Measurements from ENCODE around the gene DDIT3. TPM values are rescaled to one million over a fixed set of nuclear protein-coding genes. Genes with fewer than 3 reads are reported as not detected.

DDIT3 gene
- total and polyA plus RNA-seq, 2 of the 13 experiments (the other 11 are each of a cell fraction or from before 2014, with no cell fraction given), result 27.5 to 48.7 TPM

GRCh38 chr12:57569858-57570257 lies 49.5 kb upstream of the DDIT3 start:
- no peaks in the 10 kb centered on the region for H3K79me2 ChIP-seq (ENCODE audit: insufficient read depth, low read length)
- intact Hi-C loops (cut with micrococcal nuclease; ENCODE audit: unreplicated experiment) (no loop called here), in situ Hi-C loops (cut with HindIII; ENCODE audit: extremely low pct_ligation_motif_present, low pct_unique_long_range_greater_than_20kb) (no loop called here)
- no peak overlapping the region for H3K9ac ChIP-seq (ENCODE audit: insufficient read depth, low read depth, low read length)
- no peak for ATAC-seq
- POLR2A ChIA-PET, result no interaction called here
- H2AFZ ChIP-seq (ENCODE audit: low read length), result no peak overlapping the region
- CTCF ChIA-PET (ENCODE audit: low intra/inter-chr PET ratio, low total read pairs), result no interaction called here
- H4K20me1 ChIP-seq (ENCODE audit: insufficient read depth, low read length), result no peaks in the 10 kb centered on the region
- no peaks in the 10 kb centered on the region for H3K27me3 ChIP-seq (ENCODE audit: control insufficient read depth in 1 of 2, insufficient read depth in 2 of 2, low read length in 2 of 2)
- H3K27ac ChIP-seq (ENCODE audit: extremely low read length, insufficient read depth, low read length), result no peak overlapping the region
- BruUV-seq (replicated peaks), result no TSS peak
- no peak overlapping the region for H3K4me2 ChIP-seq (ENCODE audit: low read depth, low read length)
- 86% methylated on average over 18 of the region's 18 CpGs for WGBS (ENCODE audit: low lambda C conversion rate)
- H3K36me3 ChIP-seq (replicated peaks in 1 of 2; ENCODE audit: control insufficient read depth in 1 of 2, insufficient read depth in 2 of 2, low read length in 2 of 2), result no peaks in the 10 kb centered on the region; a peak in 1 of 5 replicates
- no peak for FAIRE-seq
- TF ChIP-seq BORCS8-MEF2B (CRISPR knock-in tag; IDR thresholded peaks at IDR 0.05) (no peak), MXD1 (CRISPR knock-in tag; IDR thresholded peaks at IDR 0.05) (no peak), ZC3H4 (CRISPR knock-in tag; IDR thresholded peaks at IDR 0.05; ENCODE audit: borderline replicate concordance) (no peak), ZNF670 (CRISPR knock-in tag; IDR thresholded peaks at IDR 0.05; ENCODE audit: borderline replicate concordance) (no peak), POGZ (CRISPR knock-in tag; IDR thresholded peaks at IDR 0.05) (no peak), NCOR1 (IDR thresholded peaks at IDR 0.05; ENCODE audit: borderline replicate concordance, low read length) (no peak), ZNF816 (CRISPR knock-in tag; IDR thresholded peaks at IDR 0.05; ENCODE audit: borderline replicate concordance) (no peak), TRAFD1 (CRISPR knock-in tag; IDR thresholded peaks at IDR 0.05; ENCODE audit: borderline replicate concordance) (no peak), ZZZ3 (CRISPR knock-in tag; IDR thresholded peaks at IDR 0.05; ENCODE audit: borderline replicate concordance) (no peak), KLF15 (CRISPR knock-in tag; IDR thresholded peaks at IDR 0.05; ENCODE audit: borderline replicate concordance) (no peak), RARG (CRISPR knock-in tag; IDR thresholded peaks at IDR 0.05; ENCODE audit: low read depth) (no peak), SSRP1 (CRISPR knock-in tag; IDR thresholded peaks at IDR 0.05) (no peak), RBM22 (optimal IDR thresholded peaks at IDR 0.05; ENCODE audit: low read length) (no peak), KDM1A (CRISPR knock-in tag; IDR thresholded peaks at IDR 0.05) (no peak), LBX2 (CRISPR knock-in tag; IDR thresholded peaks at IDR 0.05; ENCODE audit: borderline replicate concordance) (no peak), ZSCAN31 (CRISPR knock-in tag; IDR thresholded peaks at IDR 0.05; ENCODE audit: low read depth) (no peak)
- TF ChIP-seq, protein P1, sequence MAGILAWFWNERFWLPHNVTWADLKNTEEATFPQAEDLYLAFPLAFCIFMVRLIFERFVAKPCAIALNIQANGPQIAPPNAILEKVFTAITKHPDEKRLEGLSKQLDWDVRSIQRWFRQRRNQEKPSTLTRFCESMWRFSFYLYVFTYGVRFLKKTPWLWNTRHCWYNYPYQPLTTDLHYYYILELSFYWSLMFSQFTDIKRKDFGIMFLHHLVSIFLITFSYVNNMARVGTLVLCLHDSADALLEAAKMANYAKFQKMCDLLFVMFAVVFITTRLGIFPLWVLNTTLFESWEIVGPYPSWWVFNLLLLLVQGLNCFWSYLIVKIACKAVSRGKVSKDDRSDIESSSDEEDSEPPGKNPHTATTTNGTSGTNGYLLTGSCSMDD (CRISPR knock-in tag; IDR thresholded peaks at IDR 0.05), result no peak
- TF ChIP-seq, protein P2, sequence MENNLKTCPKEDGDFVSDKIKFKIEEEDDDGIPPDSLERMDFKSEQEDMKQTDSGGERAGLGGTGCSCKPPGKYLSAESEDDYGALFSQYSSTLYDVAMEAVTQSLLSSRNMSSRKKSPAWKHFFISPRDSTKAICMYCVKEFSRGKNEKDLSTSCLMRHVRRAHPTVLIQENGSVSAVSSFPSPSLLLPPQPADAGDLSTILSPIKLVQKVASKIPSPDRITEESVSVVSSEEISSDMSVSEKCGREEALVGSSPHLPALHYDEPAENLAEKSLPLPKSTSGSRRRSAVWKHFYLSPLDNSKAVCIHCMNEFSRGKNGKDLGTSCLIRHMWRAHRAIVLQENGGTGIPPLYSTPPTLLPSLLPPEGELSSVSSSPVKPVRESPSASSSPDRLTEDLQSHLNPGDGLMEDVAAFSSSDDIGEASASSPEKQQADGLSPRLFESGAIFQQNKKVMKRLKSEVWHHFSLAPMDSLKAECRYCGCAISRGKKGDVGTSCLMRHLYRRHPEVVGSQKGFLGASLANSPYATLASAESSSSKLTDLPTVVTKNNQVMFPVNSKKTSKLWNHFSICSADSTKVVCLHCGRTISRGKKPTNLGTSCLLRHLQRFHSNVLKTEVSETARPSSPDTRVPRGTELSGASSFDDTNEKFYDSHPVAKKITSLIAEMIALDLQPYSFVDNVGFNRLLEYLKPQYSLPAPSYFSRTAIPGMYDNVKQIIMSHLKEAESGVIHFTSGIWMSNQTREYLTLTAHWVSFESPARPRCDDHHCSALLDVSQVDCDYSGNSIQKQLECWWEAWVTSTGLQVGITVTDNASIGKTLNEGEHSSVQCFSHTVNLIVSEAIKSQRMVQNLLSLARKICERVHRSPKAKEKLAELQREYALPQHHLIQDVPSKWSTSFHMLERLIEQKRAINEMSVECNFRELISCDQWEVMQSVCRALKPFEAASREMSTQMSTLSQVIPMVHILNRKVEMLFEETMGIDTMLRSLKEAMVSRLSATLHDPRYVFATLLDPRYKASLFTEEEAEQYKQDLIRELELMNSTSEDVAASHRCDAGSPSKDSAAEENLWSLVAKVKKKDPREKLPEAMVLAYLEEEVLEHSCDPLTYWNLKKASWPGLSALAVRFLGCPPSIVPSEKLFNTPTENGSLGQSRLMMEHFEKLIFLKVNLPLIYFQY (CRISPR knock-in tag; IDR thresholded peaks at IDR 0.05; ENCODE audit: borderline replicate concordance), result no peak
- no peak overlapping the region for H3K4me3 ChIP-seq (replicated peaks in 1 of 3; ENCODE audit: insufficient read depth in 1 of 3, low read depth in 2 of 3, low read length in 3 of 3)
- H3K4me1 ChIP-seq (ENCODE audit: insufficient read depth, low read length), result peaks cover 9% of the 10 kb centered on the region
- no peaks in the 10 kb centered on the region for H3K9me3 ChIP-seq (ENCODE audit: low read length)
- DNase-seq (ENCODE audit: low spot score), result no peak

All from HepG2 (cell line).